CD4-positive, alpha-beta T cell treated with Interleukin-12 subunit alpha and Interleukin-12 subunit beta, for 1 hour (primary cell): ENCODE data around the gene LDLRAD2.

Experiments
- DNase-seq: peaks from one replicate; pipeline ENCODE4 v3.0.0-alpha.2; 2020

The LDLRAD2 gene

DNA sequence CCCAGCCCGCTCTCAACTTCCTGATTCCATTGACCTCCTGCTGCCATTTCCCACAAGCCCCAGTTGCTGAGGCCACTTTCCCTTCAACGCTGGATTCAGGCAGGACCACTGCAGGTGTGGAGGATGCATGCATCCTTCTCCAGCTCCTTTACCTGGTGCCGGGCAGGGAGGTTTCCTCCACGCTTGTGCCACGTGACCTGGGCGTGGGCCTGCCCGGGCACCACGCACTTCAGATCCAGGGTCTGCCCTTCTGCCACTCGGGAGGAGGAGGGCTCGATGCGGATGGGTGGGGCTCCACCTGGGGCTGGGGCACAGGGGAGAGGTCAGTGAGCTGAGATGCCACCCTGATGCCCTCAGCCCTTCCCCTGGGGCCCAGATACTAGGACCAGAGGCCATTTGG is 31.9 kb downstream of the LDLRAD2 start:
- no peak for DNase-seq

DNA sequence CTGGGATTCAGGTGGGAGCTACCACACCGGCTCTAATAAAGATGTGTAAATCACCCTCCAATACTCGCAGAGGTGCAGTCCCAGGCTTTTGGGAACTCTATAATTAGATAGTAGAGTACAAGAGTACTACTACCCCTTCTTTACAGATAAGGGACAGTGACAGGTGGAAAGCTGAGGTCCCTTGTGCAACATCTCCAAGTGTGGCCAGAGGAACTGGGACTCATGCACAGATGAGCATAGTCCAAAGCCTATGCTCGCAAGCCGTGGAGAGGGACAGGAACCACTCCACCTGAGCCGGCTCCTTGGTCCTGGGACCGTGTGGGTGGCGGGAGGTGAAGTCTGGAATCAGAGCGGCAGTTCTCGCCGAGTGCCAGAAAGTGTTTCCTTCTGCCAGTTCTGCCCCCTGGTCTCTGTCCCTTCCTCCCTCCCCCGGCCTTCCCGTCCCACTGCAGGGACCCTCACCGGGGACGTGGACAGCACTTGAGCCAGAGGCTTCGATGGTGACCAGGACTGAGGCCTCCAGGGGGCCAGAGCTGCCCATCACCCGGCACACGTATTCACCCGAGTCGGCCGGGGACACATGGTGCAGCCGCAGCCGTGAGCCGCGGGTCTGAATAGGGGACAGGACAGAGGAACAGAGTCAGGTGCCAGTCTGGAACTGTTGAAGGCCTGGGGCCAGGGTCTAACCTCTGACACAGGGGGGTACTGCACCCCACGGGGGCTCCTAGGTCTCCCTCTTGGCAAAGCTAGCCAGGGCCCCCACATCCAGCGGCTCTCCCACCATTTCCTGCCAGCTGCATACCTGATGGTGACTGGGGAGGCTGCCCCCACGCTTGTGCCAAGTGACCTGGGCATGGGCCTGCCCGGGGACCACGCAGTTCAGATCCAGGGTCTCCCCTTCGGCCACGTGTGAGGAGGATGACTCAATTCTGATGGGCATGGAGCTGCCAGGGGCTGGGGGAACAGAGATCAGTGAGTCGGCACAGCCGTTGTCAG is 33.9 kb downstream of the LDLRAD2 start:
- DNase-seq, result no peak

DNA sequence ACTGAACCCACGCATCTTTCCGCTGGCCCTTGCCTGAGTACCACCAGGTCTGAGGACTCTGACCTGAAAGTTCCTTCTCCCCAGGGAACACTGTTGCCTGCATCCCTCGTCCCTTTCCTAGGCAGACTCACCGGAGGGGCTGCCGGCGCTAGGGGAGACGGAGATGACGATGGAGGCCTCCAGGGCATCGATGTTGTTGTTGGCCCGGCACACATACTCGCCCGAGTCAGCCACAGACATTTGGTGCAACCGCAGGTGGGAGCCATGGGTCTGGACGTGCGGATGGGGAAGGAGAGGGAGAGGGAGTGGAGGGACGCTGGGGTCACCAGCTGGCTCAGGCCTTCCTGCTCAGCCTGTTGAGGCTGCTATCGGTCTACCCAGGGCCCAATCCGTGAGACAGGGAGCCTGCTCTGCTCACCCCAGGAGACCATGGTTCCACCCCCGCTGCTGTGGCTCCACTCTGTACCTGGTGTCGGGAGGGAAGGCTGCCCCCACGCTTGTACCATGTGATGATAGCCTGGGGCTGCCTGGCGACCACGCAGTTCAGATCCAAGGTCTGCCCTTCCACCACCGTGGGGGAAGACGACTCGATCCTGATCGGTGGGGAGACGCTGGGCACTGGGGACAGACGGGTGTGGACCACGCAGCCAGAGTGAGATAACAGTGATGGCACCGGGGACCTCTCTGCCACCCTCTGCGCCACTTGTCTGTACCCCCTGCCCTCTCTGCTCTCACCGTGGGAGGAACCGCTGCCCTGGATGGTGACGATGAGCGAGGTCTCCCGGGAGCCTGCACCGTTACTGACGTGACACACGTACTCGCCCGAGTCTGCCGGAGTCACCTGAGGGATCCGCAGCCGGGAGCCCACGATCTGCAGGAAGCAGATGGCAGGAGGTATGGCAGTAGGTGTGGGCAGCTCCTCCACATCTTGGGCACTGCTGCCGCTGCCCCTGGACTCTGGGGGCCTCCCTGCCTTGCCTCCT is 35.4 kb downstream of the LDLRAD2 start:
- DNase-seq, result no peak

DNA sequence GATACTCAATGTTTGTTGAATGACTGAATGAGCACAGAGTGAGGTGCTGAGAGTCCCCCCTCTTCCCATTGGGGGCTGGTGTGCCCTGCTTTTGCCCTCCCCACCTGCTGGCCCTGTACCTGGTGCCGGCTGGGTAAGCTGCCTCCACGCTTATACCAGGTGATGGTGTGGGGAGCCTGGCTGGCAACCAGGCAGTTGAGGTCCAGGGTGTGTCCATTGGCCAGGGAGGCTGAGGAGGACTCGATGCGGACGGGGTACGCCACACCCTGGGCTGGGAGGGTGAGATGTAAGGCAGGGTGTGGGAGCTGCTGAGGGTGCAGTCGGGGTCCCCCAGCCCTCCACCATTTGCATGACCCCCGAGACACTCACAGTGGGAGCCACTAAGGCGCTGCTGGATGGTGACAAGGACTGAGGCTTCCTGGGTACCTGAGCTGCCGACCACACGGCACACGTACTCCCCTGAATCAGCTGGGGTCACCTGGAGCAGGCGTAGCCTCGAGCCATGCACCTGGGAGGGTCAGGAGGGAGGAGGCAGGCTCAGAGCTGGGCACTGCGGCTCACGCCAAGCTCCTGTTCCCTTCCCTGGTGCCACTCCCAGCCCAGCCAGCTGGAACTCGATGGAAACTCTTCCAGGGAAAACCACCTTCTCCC is 36.6 kb downstream of the LDLRAD2 start:
- DNase-seq, result no peak

DNA sequence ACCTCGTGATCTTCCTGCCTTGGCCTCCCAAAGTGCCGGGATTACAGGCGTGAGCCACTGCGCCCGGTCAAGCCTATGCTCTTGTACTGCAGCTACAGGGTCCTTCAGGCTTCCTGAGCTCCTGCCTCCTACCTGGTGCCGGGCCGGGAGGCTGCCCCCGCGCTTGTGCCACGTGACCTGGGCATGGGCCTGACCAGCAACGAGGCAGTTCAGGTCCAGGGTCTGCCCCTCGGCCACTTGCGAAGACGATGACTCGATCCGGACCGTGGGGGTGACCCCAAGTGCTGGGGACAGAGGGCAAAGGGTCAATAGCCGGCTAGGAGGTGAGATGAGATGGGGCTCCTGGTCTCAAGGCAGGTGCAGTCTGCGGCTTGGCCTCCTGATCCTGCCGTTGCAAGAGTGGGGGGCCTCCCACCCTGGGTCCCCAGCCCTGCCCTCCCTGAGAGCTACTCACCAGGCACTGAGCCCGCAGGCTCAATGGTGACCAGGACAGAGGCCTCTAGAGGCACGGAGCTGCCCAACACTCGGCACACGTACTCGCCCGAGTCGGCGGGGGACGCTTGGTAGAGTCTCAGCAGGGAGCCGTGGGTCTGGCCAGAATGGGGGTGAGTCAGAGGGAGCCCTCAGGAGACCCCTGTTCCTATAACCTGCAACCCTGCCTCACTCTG is 38.0 kb downstream of the LDLRAD2 start:
- no peak for DNase-seq

DNA sequence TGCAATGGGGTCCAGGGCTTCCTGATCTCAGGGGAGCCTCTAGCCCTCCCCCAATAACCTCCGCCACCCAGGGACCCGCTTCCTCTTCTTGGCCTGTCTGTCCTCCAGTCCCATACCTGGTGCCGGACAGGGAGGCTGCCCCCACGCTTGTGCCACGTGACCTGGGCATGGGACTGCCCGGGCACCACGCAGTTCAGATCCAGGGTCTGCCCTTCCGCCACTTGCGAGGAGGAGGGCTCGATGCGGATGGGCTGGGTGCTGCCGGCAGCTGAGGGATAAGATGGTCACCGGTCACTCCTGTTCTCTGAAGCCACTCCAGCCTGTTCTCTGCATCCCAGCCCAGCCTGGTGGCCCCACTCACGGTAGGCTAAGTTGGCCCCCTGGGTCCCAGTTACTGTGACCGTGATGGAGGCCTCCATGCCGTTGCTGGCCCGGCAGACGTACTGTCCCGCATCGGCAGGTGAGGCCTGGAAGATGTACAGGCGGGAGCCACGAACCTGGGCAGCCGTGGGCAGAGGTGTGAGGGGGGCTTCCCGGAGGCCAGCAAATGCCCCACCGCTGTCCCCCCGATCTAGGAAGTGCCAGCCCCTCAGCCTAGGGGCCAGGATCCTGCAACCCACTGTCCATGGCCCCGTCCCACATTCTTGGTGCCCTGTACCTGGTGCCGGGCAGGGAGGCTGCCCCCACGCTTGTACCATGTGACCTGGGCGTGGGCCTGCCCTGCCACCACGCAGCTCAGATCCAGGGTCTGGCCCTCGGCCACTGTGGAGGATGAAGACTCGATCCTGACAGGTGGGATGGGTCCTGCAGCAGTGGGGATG is 39.6 kb downstream of the LDLRAD2 start:
- no peak for DNase-seq

DNA sequence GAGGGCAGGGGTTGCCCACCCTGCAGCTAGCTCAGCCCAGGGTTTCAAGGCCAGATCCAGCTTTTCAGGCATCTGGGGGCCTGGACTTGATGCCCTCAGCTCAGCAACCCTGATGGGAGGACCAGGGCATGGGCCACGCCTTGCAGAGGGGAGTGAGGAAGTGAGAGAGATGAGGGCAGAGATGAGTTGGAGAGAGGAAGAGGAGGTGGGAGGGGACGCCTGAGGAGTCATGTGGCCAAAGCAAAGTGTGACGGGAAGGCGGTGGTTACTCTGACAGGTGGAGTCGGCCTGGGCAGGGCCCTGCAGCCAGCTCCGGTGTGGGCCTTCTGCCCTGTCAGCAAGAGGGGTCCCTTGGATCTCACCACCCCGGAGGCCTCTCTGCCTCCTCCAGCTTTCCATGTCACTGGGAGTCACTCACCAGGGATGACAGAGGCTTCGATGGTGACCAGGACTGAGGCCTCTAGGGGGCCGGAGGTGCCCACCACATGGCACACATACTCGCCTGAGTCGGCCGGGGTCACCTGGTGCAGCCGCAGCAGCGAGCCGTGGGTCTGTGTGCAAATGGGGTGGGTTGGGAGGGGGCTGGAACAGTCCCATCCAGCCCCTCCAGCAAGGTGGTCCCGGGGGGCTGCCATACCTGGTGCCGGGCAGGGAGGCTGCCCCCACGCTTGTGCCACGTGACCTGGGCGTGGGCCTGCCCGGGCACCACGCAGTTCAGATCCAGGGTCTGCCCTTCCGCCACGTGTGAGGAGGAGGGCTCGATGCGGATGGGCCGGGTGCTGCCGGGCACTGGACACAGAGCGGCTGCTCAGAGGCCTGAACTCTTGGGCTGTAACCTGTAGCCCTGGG is 40.4 kb downstream of the LDLRAD2 start:
- DNase-seq, result no peak

DNA sequence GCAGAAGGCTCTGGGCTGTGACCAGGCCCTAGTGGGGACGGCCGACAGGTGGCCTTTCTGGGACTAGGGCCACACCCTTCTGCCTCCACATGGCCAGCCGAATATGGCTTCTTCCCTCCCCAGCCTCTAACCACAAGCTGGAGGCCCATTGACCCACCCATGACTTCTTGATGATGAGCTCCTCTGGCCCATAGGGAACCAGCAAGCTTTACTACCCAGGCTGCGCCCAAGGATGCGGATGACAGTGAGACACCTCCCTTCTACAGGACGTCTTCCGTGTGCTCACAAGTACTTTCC is 41.0 kb downstream of the LDLRAD2 start:
- no peak for DNase-seq

DNA sequence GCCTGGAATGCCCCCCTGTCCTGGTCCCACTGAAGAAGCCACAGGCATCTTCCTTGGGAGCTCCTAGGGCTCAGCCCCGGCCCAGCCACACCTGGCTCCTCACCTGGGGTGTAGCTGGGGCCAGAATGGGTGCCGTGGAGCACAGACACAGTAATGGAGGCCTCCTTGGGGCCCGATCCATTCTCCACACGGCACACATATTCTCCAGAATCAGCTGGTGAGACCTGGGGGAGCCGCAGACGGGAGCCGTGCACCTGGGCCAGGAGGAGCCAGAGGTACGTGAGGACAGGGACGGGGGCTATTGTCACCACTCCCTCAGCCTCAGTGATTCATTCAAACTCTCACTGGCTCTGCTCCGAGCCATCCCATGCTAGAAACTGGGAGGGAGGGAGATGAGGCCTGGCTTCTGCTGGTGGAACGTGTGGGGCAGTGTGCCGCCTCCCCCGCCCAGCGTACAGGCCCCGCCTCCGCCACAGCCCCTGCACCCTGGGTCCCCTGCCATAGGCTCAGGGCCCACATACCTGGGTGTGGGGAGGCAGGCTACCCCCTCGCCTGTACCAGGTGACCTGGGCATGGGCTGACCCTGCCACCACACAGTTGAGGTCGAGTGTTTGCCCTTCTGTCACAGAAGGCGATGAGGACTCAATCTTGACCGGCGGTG is 42.2 kb downstream of the LDLRAD2 start:
- no peak for DNase-seq

DNA sequence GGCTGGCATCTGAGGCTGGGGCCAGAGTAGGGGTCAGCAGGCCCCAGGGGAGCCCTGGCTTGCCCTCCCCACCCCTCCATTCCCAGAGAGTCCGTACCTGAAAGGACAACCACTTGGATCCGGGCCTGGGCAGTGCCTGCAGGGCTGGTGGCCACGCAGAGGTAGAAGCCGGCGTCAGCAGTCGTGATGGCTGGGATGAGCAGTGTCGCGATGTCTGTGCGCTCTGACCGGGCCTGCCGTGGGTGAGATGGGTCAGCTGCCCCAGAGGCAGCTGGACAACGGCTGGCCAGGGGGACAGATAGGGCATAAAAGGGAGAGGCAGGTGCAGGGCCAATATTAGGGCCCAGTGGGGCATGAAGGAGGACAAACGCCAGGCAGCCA is 42.7 kb downstream of the LDLRAD2 start:
- no peak for DNase-seq

DNA sequence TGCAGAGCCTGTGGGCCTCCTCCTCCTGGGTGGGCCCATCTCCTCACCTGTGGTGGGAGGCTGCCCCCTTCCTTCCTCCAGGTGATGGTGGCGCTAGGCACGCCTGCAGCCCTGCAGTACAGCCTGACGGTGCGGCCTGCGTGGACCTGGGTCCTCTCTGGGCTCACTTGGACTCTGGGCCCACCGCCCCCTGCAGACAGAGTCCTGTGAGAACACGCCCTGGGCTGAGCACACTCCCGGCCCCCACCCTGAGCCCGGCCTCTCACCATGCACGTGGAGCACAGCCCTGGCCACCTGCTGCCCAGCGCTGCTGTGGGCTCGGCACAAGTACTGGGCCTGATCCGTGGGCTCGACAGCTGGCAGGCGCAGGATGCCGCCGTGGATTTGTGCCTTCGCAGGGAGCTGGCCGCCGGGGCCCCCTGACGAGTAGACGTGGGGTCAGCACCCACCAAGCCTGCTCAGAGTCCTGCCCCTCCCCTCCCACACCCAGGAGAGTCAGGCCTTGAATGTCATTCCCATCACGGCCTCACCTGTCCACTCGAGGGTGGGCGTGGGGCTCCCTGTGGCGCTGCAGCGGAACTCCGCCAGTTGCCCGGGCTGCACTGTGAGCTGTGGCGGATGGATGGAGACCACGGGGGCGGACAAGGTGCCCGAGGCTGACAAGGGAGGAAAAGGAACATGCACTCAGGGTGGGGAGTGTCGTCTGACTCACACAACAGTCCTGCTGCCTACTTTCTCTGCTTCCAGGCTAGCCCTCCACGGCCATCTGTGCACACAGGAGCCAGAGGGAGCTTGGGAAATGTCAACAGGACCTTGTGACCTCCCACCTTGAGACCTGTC is 43.4 kb downstream of the LDLRAD2 start:
- no peak for DNase-seq

DNA sequence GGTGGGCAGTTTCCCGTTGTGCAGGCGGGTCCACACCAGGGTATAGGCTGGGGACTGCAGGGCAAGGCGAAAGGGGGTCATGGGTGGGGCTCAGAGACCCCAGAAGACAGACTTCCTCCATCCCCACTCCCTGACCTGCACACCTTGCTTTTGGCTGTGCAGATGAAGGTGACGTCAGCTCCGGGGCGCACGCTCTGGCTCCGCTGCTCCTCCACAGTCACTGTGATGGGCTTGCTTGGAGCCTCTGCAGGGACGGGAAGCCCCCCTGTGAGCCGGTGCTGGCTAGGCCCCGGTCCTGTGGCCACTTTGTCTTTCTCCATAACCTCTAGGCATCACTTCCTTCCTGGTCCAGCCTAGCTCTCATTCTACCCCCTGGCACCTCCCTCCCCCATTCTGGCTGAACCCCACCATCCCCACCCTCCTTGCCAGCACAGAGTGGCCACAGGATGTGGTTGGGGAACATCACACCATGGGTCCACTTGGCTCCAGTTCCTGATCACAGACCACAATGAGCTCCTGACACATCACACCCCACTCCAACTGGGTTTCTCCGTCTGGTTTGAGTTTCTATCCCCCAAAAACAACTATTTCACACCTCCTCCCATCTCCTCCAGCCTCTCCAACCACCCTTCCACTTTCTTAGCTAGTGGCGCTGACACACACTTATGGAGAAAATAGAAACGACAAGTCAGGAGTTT is 45.2 kb downstream of the LDLRAD2 start:
- no peak for DNase-seq

DNA sequence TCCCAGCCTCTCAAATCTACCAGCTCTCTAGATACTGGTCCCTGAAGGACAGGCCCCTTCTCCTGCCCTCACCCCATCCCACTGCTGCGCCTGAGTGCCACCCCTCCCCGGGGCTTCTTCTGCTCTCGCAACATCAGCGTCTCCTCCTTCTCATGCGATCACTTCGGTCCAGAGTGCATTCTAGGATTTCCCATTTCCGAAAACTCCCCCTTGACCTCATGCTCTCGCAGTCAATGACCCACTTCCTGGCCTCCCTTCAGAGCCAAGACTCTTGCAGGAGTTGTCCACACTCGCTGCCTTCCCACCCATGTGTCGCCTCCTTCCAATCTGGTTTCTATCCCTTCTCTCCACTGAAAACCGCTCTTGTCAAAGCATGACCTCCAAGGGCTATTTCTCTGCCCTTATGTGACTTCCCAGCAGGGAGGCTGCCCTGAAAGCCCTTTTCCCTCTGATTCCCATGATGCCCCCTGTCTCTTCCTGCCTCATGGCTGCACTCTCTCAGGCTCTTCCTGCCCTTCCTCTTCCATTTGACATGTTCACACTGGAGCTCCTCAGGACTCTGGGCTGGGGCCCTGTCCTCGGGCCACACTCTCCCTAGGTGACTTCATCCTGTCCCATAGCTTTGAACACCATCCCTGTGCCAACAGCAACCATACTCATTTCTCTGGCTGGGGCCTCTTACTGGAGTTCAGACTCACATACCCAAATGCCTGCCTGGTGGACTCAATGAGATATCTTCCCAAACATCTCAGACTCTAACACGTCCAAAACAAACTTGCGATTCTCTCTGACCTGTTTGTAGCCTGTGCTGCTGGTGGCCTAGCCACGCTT is 46.0 kb downstream of the LDLRAD2 start:
- DNase-seq, result no peak

DNA sequence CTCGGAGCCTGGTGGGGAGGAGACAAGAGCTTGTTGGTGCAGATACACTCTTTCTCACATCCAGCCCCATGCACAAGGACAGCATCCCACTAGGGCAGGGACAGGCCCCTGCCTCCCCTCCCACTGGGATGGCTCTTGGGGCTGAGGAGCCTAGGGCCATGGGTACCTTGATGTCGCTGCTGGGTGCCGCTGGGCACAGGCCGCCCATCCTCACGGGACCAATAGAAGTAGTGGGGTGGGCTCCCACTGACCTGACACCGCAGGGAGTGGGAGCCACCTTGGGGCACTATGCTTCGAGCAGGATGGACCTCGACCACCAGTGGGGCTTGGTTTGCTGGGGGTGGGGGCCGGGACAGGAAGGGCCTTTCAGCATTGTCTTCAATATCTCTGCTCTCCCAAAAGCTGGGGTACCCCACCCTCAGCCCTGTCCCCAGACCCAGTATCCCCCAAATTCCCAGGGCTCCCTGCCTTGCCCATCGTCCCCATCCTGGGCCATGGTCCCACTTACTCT is 47.7 kb downstream of the LDLRAD2 start:
- no peak for DNase-seq

DNA sequence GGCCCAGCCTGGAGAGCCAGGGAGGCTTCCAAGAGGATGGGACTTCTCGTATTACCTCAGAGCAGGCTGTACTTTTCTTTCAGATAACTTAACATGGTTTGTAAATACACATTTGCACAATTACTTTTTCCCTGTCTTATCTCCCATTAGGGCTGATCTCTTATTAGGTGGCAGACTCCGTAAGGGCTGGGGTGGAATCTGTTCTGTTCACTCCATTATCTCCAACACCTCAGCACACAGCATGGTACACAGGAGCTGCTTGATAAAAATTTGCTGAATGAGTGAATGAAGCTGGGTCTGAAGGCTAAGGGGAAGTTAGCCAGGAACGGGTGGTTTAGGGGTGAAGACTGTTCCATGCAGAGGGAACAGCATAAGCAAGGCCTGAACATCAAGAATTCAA is 48.9 kb downstream of the LDLRAD2 start:
- no peak for DNase-seq

DNA sequence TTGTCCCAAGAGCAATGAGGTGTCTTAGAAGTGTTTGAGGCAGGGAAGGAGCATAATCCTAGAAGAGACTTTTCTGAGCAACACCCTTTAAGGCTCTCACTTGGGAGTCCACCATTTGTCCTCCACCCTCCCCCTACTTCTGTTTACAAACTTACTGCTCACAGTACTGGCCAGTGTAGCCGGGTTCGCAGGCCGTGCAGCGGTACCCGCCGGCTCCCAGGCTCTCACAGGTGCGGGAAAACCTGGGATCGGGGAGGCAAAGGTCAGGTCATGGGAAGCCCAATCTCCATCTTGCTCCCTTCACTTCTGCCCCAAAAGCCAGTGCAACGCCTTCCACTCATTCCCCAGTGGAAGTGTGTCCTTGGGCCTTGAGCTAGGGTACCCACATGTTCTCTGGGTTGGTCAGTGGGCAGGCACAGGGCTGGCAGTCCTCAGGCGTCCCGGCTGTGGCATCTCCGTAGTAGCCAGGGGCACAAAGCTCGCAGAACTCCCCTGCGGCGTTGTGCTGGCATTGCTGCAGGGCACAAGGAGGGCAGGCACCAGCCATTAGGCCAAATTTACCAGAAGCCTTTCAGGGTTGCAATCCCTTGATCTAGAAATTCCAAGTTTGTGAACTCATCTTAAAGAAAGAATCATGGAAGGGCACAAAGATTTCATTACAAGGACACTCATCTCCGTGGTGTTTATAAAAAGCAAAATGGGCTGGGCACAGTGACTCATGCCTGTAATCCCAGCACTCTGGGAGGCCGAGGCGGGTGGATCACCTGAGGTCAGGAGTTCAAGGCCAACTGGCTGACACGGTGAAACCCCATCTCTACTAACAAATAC is 49.8 kb downstream of the LDLRAD2 start:
- DNase-seq, result no peak

DNA sequence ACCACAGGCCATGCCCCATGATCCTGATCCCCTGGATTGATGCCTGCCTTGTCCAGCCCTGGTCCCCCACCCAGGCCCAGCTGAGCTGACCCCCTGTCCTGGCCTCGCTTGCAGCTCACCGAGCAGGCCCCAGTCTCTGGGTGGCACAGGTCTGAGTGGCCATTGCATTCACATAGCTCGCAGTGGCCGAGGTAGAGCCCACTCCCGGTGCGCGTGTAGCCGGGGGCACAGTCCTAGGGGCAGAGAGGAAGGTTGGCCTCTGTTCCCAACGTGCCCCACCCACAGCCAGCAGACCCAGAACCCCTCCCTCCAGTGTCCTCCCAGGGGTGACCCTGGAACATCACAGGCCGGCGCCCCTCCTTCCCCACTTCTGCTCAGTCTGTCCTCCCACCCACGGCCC is 51.9 kb downstream of the LDLRAD2 start:
- DNase-seq, result no peak
